NB4 (cell line): ENCODE measurements around the gene MAGI1.

Source experiments
- DNase-seq: peaks from one replicate; pipeline ENCODE4 v3.0.0; 2010; ENCODE audit warnings: low read depth
- H3K4me3 ChIP-seq: one replicate; pipeline ENCODE4 v1.5.1; 2011; ENCODE audit warnings: mild to moderate bottlenecking, low read depth, low read length, moderate library complexity
- MYC ChIP-seq: IDR thresholded peaks from 2 replicates; pipeline ENCODE4 v1.6.1; 2011; ENCODE audit warnings: low read depth, low read length
- POLR2A ChIP-seq: IDR thresholded peaks from 2 replicates; pipeline ENCODE4 v1.6.1; 2011; ENCODE audit warnings: mild to moderate bottlenecking; ENCODE audit not compliant: insufficient read length; ENCODE audit errors: extremely low read depth
- TF ChIP-seq, protein P1 (sequence below): IDR thresholded peaks from one replicate; pipeline ENCODE4 v1.5.1; 2012; ENCODE audit warnings: low read depth, low read length
- TF ChIP-seq, protein P2 (sequence below): IDR thresholded peaks from 2 replicates; pipeline ENCODE4 v1.6.1; 2011; ENCODE audit warnings: low read depth, low read length

Gene MAGI1

DNA sequence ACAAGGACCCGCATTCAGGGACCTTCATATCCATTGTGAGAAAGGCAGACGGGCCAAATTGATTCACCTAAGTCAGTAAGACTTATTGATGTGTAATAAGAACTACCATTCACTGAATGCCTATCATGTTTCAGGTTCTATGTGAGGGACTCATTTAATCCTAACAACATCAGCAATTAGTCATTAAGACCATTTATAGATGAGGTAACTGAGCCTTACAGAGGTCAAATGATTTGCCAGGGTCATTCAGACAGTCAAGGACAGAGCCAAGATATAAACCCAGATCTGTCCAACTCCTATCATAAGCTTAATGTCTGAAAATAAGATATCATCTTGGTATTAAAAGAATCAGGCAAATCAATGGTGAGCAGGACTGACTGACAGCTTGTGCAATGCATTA, 453.8 kb downstream of the MAGI1 start:
- TF ChIP-seq, protein P1, sequence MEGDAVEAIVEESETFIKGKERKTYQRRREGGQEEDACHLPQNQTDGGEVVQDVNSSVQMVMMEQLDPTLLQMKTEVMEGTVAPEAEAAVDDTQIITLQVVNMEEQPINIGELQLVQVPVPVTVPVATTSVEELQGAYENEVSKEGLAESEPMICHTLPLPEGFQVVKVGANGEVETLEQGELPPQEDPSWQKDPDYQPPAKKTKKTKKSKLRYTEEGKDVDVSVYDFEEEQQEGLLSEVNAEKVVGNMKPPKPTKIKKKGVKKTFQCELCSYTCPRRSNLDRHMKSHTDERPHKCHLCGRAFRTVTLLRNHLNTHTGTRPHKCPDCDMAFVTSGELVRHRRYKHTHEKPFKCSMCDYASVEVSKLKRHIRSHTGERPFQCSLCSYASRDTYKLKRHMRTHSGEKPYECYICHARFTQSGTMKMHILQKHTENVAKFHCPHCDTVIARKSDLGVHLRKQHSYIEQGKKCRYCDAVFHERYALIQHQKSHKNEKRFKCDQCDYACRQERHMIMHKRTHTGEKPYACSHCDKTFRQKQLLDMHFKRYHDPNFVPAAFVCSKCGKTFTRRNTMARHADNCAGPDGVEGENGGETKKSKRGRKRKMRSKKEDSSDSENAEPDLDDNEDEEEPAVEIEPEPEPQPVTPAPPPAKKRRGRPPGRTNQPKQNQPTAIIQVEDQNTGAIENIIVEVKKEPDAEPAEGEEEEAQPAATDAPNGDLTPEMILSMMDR, result no peak
- TF ChIP-seq, protein P2, sequence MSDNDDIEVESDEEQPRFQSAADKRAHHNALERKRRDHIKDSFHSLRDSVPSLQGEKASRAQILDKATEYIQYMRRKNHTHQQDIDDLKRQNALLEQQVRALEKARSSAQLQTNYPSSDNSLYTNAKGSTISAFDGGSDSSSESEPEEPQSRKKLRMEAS, result no peak
- no peak for TF ChIP-seq POLR2A
- no peak for TF ChIP-seq MYC

DNA sequence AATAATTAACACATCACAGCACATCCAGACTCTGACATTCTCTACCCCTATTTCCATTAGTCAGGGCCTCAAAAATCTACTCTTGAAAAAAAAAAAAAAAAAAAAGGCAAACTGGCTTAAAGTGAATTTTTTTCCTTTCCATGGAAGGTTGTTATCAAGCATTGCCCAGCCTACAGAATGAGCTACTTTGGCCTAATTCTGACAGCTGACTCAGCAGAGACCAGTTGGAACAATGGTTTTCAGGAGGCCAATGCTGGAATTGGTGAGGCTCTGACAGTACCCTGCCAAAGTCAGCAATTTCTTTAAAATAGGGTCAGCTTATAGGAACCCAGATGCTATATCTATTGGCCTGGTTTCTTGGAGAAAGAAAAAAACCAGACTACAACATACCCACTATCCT, 454.7 kb downstream of the MAGI1 start:
- no peak for DNase-seq
- no peak overlapping the region for H3K4me3 ChIP-seq
- TF ChIP-seq POLR2A (no peak), MYC (no peak)
- TF ChIP-seq, protein P2, result no peak
- TF ChIP-seq, protein P1, result no peak

More for the DNA sequence above, 453.8 kb downstream of the MAGI1 start:
- H3K4me3 ChIP-seq, result no peak overlapping the region
- no peak for DNase-seq

DNA sequence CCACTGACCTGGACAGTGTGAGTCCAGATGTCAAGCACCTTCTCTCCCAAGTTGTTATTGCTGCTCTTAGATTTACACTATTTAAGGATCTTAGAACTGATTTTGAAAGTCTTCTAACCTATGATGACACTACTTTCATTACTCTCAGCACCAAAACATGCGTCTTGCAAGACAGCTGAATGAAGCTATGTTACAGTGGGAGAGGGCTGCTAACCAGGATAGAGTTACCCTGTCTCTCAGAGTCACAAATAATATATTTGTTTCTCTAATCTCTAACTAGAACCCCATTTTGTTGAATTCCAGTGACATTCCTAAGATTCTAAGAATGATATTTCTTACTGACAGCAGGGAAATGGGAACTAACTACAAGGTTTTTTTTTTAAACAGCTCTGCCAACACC, 455.5 kb downstream of the MAGI1 start:
- TF ChIP-seq, protein P1, result no peak
- TF ChIP-seq MYC (no peak), POLR2A (no peak)
- TF ChIP-seq, protein P2, result no peak
- no peak overlapping the region for H3K4me3 ChIP-seq
- DNase-seq, result no peak

DNA sequence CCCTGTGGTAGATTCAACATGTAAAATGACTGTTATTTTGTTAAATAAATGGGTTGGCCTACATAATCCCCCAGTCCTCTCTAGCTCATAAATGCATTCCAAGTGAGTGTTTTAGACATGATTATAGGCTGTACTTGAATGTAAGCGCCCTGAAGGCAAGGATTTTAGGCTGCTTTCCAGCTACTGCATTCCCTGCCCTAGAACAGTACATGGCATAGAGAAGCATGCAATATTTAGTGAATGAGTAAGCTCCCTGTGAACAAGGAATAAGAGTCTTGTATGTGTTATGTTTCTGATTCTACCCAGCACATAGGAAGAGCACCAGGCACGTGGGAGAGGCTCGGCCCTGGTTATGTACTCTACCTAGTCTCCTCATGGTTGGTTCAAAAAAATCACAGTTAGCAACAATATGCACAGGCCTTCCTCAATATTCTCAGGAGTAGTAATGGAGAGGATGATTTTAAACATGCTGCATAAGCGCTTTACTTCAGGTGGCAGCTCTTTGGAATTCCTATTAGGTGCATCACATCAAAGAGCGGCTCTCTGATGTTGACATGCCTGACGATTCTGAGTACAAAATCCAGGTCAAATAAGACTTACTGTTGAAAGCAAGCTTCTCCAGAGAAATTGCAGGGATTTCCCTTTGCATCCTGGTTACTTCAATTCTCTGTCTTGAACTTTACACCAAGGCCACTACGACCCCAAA, 456.6 kb downstream of the MAGI1 start:
- DNase-seq, result no peak
- no peak overlapping the region for H3K4me3 ChIP-seq
- TF ChIP-seq, protein P1, result no peak
- TF ChIP-seq MYC, result no peak
- TF ChIP-seq POLR2A, result no peak
- TF ChIP-seq, protein P2, result no peak

DNA sequence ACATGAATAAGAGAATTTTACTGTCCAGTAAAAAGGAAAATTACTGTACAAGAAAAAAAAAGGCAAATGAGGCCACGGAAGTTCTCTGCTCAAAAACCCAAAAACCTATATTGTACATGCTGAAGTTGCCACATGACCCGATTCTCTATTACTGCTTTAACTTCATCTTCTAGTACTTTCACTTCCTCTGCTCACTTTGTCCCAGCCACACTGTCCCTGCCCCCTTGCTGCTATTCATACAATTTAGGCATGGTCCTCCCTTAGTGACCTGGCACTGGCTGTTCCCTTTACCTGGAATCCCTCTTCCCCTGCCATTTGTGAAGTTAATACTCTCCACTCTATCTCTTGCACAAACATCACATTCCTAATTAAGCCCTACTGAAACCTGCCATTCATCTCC, 457.4 kb downstream of the MAGI1 start:
- DNase-seq, result no peak
- TF ChIP-seq, protein P1, result no peak
- TF ChIP-seq, protein P2, result no peak
- TF ChIP-seq POLR2A, result no peak
- no peak for TF ChIP-seq MYC

More for the DNA sequence above, 457.4 kb downstream of the MAGI1 start:
- H3K4me3 ChIP-seq, result no peak overlapping the region
